Measurements from ENCODE around the gene SYNE3. TPM values are rescaled to one million over a fixed set of nuclear protein-coding genes. Genes with fewer than 3 reads are reported as not detected.

SYNE3 gene
- total and polyA plus RNA-seq, 2 donors (not counting 1 experiment from before 2014, with no cell fraction given), result 4.9 to 24.1 TPM

DNA sequence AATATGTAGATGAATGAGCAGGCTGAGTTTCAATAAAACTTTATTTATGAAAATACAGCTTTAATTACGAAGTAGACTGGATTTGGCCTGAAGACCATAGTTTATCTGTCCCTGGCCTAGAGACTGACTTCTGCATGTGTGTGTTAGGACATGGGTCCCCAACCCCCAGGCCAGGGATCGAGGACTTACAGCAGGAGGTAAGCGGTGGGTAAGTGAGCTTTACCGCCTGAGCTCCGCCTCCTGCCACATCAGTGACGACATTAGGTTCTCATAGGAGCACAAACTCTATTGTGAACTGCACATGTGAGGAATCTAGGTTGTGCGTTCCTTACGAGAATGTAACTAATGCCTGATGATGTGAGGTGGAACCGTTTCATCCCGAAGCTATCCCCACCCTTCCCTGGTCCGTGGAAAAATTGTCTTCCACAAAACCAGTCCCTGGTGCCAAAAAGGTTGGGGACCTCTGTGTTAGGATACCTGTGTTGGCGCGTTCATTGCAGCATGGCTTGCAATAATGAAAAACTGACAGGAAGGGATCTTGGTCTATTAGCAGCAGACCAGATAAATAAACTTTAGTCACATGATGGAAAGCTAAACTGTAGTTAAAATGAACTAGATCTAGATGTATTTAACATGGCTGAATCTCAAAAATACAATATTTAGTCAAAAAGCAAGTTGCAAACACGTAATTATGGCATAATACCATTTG is 22.5 kb upstream of the SYNE3 start:
- no peaks in the 10 kb centered on the region for H3K27me3 ChIP-seq (ENCODE audit: control insufficient read depth, insufficient read depth, low read length)
- peaks cover 2% of the 10 kb centered on the region for H3K36me3 ChIP-seq (ENCODE audit: control insufficient read depth, insufficient read depth, low read length)
- H3K9ac ChIP-seq (ENCODE audit: insufficient read depth, low read length), result no peak overlapping the region
- no peak overlapping the region for H3K4me3 ChIP-seq (replicated peaks in 1 of 4; ENCODE audit: control extremely low read depth in 1 of 4, insufficient read depth in 1 of 4, low read depth in 3 of 4, low read length in 4 of 4)
- H3K9me3 ChIP-seq (ENCODE audit: control insufficient read depth, insufficient read depth, low read depth, low read length), result no peaks in the 10 kb centered on the region
- DNase-seq (ENCODE audit: low read depth in 2 of 2), result no peak
- no peak overlapping the region for H3K27ac ChIP-seq (ENCODE audit: insufficient read depth, low read length)
- H3K4me2 ChIP-seq (ENCODE audit: extremely low read depth, insufficient read depth, low read length), result no peak overlapping the region
- no peaks in the 10 kb centered on the region for H3K4me1 ChIP-seq (ENCODE audit: control insufficient read depth, extremely low read depth, insufficient read depth, low read length)
- TF ChIP-seq EZH2 (IDR thresholded peaks at IDR 0.05; ENCODE audit: low read length, missing control alignments), result no peak
- TF ChIP-seq, protein P1, sequence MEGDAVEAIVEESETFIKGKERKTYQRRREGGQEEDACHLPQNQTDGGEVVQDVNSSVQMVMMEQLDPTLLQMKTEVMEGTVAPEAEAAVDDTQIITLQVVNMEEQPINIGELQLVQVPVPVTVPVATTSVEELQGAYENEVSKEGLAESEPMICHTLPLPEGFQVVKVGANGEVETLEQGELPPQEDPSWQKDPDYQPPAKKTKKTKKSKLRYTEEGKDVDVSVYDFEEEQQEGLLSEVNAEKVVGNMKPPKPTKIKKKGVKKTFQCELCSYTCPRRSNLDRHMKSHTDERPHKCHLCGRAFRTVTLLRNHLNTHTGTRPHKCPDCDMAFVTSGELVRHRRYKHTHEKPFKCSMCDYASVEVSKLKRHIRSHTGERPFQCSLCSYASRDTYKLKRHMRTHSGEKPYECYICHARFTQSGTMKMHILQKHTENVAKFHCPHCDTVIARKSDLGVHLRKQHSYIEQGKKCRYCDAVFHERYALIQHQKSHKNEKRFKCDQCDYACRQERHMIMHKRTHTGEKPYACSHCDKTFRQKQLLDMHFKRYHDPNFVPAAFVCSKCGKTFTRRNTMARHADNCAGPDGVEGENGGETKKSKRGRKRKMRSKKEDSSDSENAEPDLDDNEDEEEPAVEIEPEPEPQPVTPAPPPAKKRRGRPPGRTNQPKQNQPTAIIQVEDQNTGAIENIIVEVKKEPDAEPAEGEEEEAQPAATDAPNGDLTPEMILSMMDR (conservative IDR thresholded peaks at IDR 0.05 in 1 of 2, IDR thresholded peaks at IDR 0.05 in 1 of 2; ENCODE audit: low read depth in 1 of 2, low read length in 2 of 2), result no peak
- H3K79me2 ChIP-seq (ENCODE audit: control insufficient read depth, insufficient read depth, low read length), result peaks cover 71% of the 10 kb centered on the region
- no peaks in the 10 kb centered on the region for H4K20me1 ChIP-seq (ENCODE audit: control insufficient read depth, extremely low read depth, insufficient read depth, low read length)
- H2AFZ ChIP-seq (ENCODE audit: low read length), result no peak overlapping the region

DNA sequence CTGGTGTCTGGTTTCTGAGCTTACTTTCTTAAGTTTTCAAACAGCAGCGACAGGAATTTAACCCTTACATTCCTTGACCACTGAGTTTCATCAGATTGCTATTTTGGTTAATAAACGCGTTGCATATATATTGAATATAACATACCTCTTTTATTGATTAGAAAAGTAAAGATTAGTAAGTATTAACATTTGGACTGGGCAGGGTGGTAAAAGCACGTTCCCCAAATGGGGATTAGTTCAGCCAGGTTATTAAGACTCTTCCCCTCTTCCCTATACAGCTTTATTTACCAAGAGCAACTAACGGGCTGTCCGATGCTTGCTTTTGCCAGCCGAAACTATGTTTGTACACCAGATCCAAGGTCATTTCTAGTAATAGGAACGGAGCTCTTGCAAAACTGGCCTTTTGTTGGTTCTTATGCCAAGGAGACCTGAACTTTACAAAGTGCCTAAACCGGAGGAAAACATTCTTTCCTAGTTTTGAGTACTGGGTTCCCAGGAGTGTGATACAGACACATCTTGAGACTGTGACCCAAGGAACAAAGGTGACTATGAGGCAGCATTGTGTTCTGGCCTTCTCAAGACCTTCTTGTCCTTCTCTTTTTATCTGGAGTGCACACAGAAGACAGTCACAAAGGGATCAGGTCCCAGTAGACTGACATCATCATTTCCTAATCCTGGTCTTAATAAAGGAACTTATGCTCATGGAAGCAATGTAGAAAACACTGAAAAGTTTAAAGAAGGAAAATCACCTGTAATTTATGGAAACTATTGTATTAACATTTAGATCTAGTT is 21.0 kb upstream of the SYNE3 start:
- TF ChIP-seq, protein P1 (conservative IDR thresholded peaks at IDR 0.05 in 1 of 2, IDR thresholded peaks at IDR 0.05 in 1 of 2; ENCODE audit: low read depth in 1 of 2, low read length in 2 of 2), result no peak
- TF ChIP-seq EZH2 (IDR thresholded peaks at IDR 0.05; ENCODE audit: low read length, missing control alignments), result no peak
- H3K4me2 ChIP-seq (ENCODE audit: extremely low read depth, insufficient read depth, low read length), result no peak overlapping the region
- no peak overlapping the region for H3K27ac ChIP-seq (ENCODE audit: insufficient read depth, low read length)
- H2AFZ ChIP-seq (ENCODE audit: low read length), result no peak overlapping the region
- H4K20me1 ChIP-seq (ENCODE audit: control insufficient read depth, extremely low read depth, insufficient read depth, low read length), result no peaks in the 10 kb centered on the region
- no peak for DNase-seq (ENCODE audit: low read depth in 2 of 2)
- H3K4me1 ChIP-seq (ENCODE audit: control insufficient read depth, extremely low read depth, insufficient read depth, low read length), result peaks cover 5% of the 10 kb centered on the region
- H3K36me3 ChIP-seq (ENCODE audit: control insufficient read depth, insufficient read depth, low read length), result no peaks in the 10 kb centered on the region
- peaks cover 75% of the 10 kb centered on the region for H3K79me2 ChIP-seq (ENCODE audit: control insufficient read depth, insufficient read depth, low read length)
- no peak overlapping the region for H3K9ac ChIP-seq (ENCODE audit: insufficient read depth, low read length)
- no peaks in the 10 kb centered on the region for H3K9me3 ChIP-seq (ENCODE audit: control insufficient read depth, insufficient read depth, low read depth, low read length)
- H3K27me3 ChIP-seq (ENCODE audit: control insufficient read depth, insufficient read depth, low read length), result no peaks in the 10 kb centered on the region
- H3K4me3 ChIP-seq (replicated peaks in 1 of 4; ENCODE audit: control extremely low read depth in 1 of 4, insufficient read depth in 1 of 4, low read depth in 3 of 4, low read length in 4 of 4), result peak overlapping the region in 2 of 4 experiments; percentile 67 to 93

DNA sequence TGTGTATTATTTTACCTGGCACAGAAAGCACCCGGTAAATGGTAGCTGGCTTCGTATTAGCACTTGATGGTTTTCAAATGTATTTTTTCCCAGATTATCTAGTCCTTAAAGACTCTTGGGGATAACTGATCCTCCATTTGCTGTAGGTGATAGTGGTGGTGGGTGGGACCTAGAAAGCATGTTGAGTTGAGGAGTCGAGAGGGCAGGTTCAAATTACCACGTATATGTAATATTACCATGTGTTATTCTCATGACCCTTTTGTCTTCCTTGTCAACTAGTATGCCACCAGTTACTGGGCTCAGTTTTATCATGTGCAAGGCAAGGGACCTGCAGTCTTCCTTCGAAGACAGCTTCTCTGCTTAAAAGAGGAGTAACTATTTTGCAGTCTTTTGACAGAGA is 20.2 kb upstream of the SYNE3 start:
- peak overlapping the region in 3 of 4 experiments; percentile 67 to 93 (median 74) for H3K4me3 ChIP-seq (replicated peaks in 1 of 4; ENCODE audit: control extremely low read depth in 1 of 4, insufficient read depth in 1 of 4, low read depth in 3 of 4, low read length in 4 of 4)
- H3K4me2 ChIP-seq (ENCODE audit: extremely low read depth, insufficient read depth, low read length), result peak overlapping the region; percentile 94
- TF ChIP-seq, protein P1 (conservative IDR thresholded peaks at IDR 0.05 in 1 of 2, IDR thresholded peaks at IDR 0.05 in 1 of 2; ENCODE audit: low read depth in 1 of 2, low read length in 2 of 2), result no peak
- H3K27ac ChIP-seq (ENCODE audit: insufficient read depth, low read length), result no peak overlapping the region
- H4K20me1 ChIP-seq (ENCODE audit: control insufficient read depth, extremely low read depth, insufficient read depth, low read length), result no peaks in the 10 kb centered on the region
- DNase-seq (ENCODE audit: low read depth in 2 of 2), result no peak
- H3K36me3 ChIP-seq (ENCODE audit: control insufficient read depth, insufficient read depth, low read length), result no peaks in the 10 kb centered on the region
- H3K79me2 ChIP-seq (ENCODE audit: control insufficient read depth, insufficient read depth, low read length), result peaks cover 78% of the 10 kb centered on the region
- H3K9ac ChIP-seq (ENCODE audit: insufficient read depth, low read length), result no peak overlapping the region
- H3K27me3 ChIP-seq (ENCODE audit: control insufficient read depth, insufficient read depth, low read length), result no peaks in the 10 kb centered on the region
- peaks cover 7% of the 10 kb centered on the region for H3K4me1 ChIP-seq (ENCODE audit: control insufficient read depth, extremely low read depth, insufficient read depth, low read length)
- no peak overlapping the region for H2AFZ ChIP-seq (ENCODE audit: low read length)
- H3K9me3 ChIP-seq (ENCODE audit: control insufficient read depth, insufficient read depth, low read depth, low read length), result no peaks in the 10 kb centered on the region
